Subcutaneous abdominal adipose tissue (tissue), 5 donors: Measurements from ENCODE around the gene PRMT3.
"Not testable (repeated sequence)": the region's sequence is repeated elsewhere in the genome, so short reads cannot be mapped to it uniquely, and the experiment has no call there.

Experiments used
- H3K27ac ChIP-seq: one replicate; pipeline ENCODE4 v1.7.0; 2013; ENCODE audit warnings: low read depth, mild to moderate bottlenecking, inconsistent platforms, low read length, moderate library complexity
- H3K27me3 ChIP-seq, 5 donors: one replicate each; pipeline ENCODE4 v1.7.0; 2013; ENCODE audit warnings: low read length in 5 of 5, inconsistent platforms in 1 of 5; ENCODE audit not compliant: control insufficient read depth in 5 of 5, insufficient read depth in 4 of 5
- H3K36me3 ChIP-seq, 5 donors: one replicate each; pipeline ENCODE4 v1.7.0; 2013; ENCODE audit warnings: low read length in 5 of 5; ENCODE audit not compliant: control insufficient read depth in 5 of 5, insufficient read depth in 5 of 5
- H3K4me1 ChIP-seq, 5 donors: one replicate each; pipeline ENCODE4 v1.7.0; 2013; ENCODE audit warnings: low read length in 5 of 5, mild to moderate bottlenecking in 3 of 5, moderate library complexity in 1 of 5; ENCODE audit not compliant: control insufficient read depth in 5 of 5, insufficient read depth in 5 of 5
- H3K4me3 ChIP-seq, 5 donors: one replicate each; pipeline ENCODE4 v1.7.0; 2013; ENCODE audit warnings: low read length in 5 of 5, low read depth in 1 of 5
- H3K9ac ChIP-seq, 5 donors: one replicate each; pipeline ENCODE4 v1.7.0; 2013; ENCODE audit warnings: low read length in 5 of 5, mild to moderate bottlenecking in 4 of 5, moderate library complexity in 3 of 5
- H3K9me3 ChIP-seq, 5 donors: one replicate each; pipeline ENCODE4 v1.7.0; 2013; ENCODE audit warnings: low read length in 5 of 5; ENCODE audit not compliant: control insufficient read depth in 5 of 5
- donor health status: healthy.
- donor health status: healthy.
- donor health status: healthy.
- donor health status: healthy.
- donor health status: healthy.

PRMT3 gene

GRCh38 chr11:20363149-20363499, 24.4 kb upstream of the PRMT3 start:
- peaks cover 0 to under 1% (median 0%) of the 10 kb centered on the region in 5 donors for H3K36me3 ChIP-seq
- H3K9me3 ChIP-seq = no peaks in the 10 kb centered on the region
- no peaks in the 10 kb centered on the region for H3K27me3 ChIP-seq
- H3K27ac ChIP-seq = peak overlapping the region; percentile 54
- peaks cover 4 to 37% (median 26%) of the 10 kb centered on the region in 5 donors for H3K4me1 ChIP-seq
- H3K4me3 ChIP-seq = peak overlapping the region; percentile 59 to 91 (median 83)
- peak overlapping the region in 3 of 5 donors; percentile 81 to 88 (median 84) for H3K9ac ChIP-seq

GRCh38 chr11:20363500-20364340, 23.8 kb upstream of the PRMT3 start, which contains the start of gene HTATIP2:
TSS of gene HTATIP2 (plus strand) at chr11:20363714. CDS start at chr11:20364238, 524 bp downstream.
- peak within 1 kb of the TSS; percentile 74 to 88 (median 84) for H3K9ac ChIP-seq
- no peaks in the 10 kb centered on the region for H3K27me3 ChIP-seq
- H3K4me3 ChIP-seq = peak within 1 kb of the TSS; percentile 82 to 91 (median 85)
- H3K27ac ChIP-seq = peak within 1 kb of the TSS; percentile 54
- peaks cover 0 to 5% (median 3%) of the 10 kb centered on the region in 5 donors for H3K36me3 ChIP-seq
- peaks cover 4 to 37% (median 26%) of the 10 kb centered on the region in 5 donors for H3K4me1 ChIP-seq
- no peaks in the 10 kb centered on the region for H3K9me3 ChIP-seq

- H3K27ac ChIP-seq = peak overlapping the region; percentile 54
- no peaks in the 10 kb centered on the region for H3K9me3 ChIP-seq
- peak overlapping the region; percentile 74 to 88 (median 84) for H3K9ac ChIP-seq
- peak overlapping the region; percentile 82 to 91 (median 85) for H3K4me3 ChIP-seq
- H3K4me1 ChIP-seq = peaks cover 4 to 37% (median 26%) of the 10 kb centered on the region in 5 donors
- peaks cover 0 to 6% (median 3%) of the 10 kb centered on the region in 5 donors for H3K36me3 ChIP-seq
- no peaks in the 10 kb centered on the region for H3K27me3 ChIP-seq
Observed at GRCh38 chr11:20364341-20364792, 23.1 kb upstream of the PRMT3 start.

- Histone ChIP-seq H3K4me1 (peaks cover 4 to 37% (median 26%) of the 10 kb centered on the region in 5 donors), H3K36me3 (peaks cover 0 to 15% (median 3%) of the 10 kb centered on the region in 5 donors)
- H3K9me3 ChIP-seq, H3K4me3 ChIP-seq, H3K27me3 ChIP-seq, H3K9ac ChIP-seq, H3K27ac ChIP-seq: not testable (repeated sequence)
Observed at GRCh38 chr11:20365465-20365864, 22.1 kb upstream of the PRMT3 start.

GRCh38 chr11:20367313-20367948, 20.1 kb upstream of the PRMT3 start:
- H3K27ac ChIP-seq = peak overlapping the region; percentile 20

GRCh38 chr11:20368438-20368837, 19.1 kb upstream of the PRMT3 start:
- H3K27ac ChIP-seq = no peak overlapping the region
- peaks cover 4 to 31% (median 22%) of the 10 kb centered on the region in 5 donors for H3K4me1 ChIP-seq
- H3K9ac ChIP-seq = no peak overlapping the region
- peaks cover 0 to 36% (median 7%) of the 10 kb centered on the region in 5 donors for H3K36me3 ChIP-seq
- no peak overlapping the region for H3K4me3 ChIP-seq
- no peaks in the 10 kb centered on the region for H3K9me3 ChIP-seq
- no peaks in the 10 kb centered on the region for H3K27me3 ChIP-seq

More at GRCh38 chr11:20367313-20367948, 20.1 kb upstream of the PRMT3 start:
- Histone ChIP-seq H3K9me3 (no peaks in the 10 kb centered on the region), H3K36me3 (peaks cover 0 to 29% (median 5%) of the 10 kb centered on the region in 5 donors), H3K9ac (no peak overlapping the region), H3K4me3 (no peak overlapping the region), H3K27me3 (no peaks in the 10 kb centered on the region), H3K4me1 (peaks cover 4 to 37% (median 26%) of the 10 kb centered on the region in 5 donors)

- H3K9me3 ChIP-seq = no peaks in the 10 kb centered on the region
- H3K9ac ChIP-seq = no peak overlapping the region
- no peak overlapping the region for H3K4me3 ChIP-seq
- no peaks in the 10 kb centered on the region for H3K27me3 ChIP-seq
- peaks cover 3 to 43% (median 7%) of the 10 kb centered on the region in 5 donors for H3K36me3 ChIP-seq
- H3K27ac ChIP-seq = no peak overlapping the region
- peaks cover 0 to 17% (median 11%) of the 10 kb centered on the region in 5 donors for H3K4me1 ChIP-seq
Observed at GRCh38 chr11:20369826-20370225, 17.7 kb upstream of the PRMT3 start.

- H3K27ac ChIP-seq = no peak overlapping the region
- H3K9me3 ChIP-seq = no peaks in the 10 kb centered on the region
- H3K27me3 ChIP-seq = no peaks in the 10 kb centered on the region
- H3K36me3 ChIP-seq = peaks cover 8 to 57% (median 11%) of the 10 kb centered on the region in 5 donors
- no peak overlapping the region for H3K4me3 ChIP-seq
- no peak overlapping the region for H3K9ac ChIP-seq
- peaks cover 0 to 3% (median 3%) of the 10 kb centered on the region in 5 donors for H3K4me1 ChIP-seq
Observed at GRCh38 chr11:20372081-20372626, 15.4 kb upstream of the PRMT3 start.

- no peaks in the 10 kb centered on the region for H3K27me3 ChIP-seq
- no peak overlapping the region for H3K4me3 ChIP-seq
- no peak overlapping the region for H3K27ac ChIP-seq
- H3K4me1 ChIP-seq = no peaks in the 10 kb centered on the region
- no peaks in the 10 kb centered on the region for H3K9me3 ChIP-seq
- peak overlapping the region in 1 of 5 donors; percentile 8 for H3K9ac ChIP-seq
- H3K36me3 ChIP-seq = peaks cover 15 to 67% (median 18%) of the 10 kb centered on the region in 5 donors
Observed at GRCh38 chr11:20373147-20373546, 14.4 kb upstream of the PRMT3 start.
